ENCODE data around the gene TMEM269.
"Not testable (repeated sequence)": the region's sequence is repeated elsewhere in the genome, so short reads cannot be mapped to it uniquely, and the experiment has no call there.

TMEM269 gene

DNA sequence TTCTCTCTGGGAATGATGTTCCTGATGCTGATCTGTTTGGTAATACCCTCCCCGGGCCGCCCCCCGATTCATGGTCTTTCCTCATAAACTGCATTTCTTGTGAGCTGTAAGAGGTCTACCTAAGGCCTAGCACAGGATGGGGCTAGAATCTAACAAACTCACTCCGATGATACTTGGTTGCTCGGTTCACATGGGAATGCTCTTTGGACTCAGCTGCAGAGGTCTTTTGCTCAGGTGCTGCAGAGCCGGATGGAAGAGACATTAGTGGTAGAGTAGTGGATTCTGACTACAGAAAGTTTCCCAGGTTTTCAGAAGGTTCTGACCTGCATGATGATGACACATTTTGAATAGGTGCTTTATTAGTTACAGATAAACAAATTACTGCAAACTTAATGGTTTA lies 8.3 kb upstream of the TMEM269 start:
- DNase-seq (ENCODE audit: low read depth) = no peak

DNA sequence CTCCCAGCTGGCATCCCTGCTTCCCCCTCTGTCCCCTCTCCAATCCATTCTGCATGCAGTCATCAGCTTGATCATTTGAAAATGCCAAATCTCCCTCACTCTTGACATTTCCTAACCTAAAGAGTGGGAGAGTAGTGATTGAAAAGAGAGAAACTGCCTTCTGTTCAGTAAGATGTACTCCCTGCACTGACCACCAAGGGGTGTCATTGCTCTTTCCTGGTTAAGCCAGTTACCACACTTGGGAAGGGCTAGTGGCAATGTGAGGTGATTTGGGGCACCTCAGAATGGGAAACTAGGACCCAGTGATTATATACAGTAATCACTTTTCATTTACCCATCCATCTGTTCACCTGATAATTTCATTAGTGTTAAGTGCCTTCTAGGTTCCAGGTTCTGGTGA lies 6.9 kb upstream of the TMEM269 start:
- no peak for DNase-seq (ENCODE audit: low read depth)

DNA sequence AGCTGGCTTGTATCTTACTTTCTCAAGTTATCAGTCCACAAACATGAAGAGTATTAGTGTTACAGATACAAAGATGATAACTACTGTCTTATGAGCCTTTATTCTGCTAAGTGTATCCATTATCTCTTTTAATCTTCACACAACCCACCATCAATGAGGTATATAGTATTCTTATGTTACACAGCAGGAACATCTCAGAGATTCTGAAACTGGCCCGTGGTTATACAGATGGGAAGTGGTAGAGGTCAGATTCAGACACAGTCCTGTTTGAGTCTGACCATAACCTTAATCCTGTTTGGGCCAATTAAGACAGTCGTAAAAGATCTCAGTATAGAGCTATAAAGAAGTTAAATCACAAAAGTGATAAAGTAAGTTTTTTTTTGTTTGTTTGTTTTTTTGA lies 5.1 kb upstream of the TMEM269 start:
- no peak for DNase-seq (ENCODE audit: low read depth)

DNA sequence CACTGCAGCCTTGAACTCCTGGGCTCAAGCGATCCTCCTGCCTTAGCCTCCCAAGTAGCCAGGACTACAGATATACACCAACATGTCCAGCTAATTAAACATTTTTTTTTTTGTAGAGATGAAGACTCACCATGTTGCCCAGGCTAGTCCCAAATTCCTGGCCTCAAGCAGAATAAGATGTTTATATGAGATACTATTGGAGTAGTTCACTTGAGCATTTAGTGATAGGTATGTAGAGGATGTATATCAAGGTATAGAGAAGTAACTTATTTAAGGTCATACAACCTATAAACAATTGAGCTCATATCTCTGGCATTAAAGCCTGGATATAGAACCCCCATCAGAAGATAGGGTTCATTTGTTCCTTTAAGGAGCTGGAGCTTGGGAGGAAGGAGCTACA lies 4.6 kb upstream of the TMEM269 start:
- DNase-seq (ENCODE audit: low read depth) = no peak

DNA sequence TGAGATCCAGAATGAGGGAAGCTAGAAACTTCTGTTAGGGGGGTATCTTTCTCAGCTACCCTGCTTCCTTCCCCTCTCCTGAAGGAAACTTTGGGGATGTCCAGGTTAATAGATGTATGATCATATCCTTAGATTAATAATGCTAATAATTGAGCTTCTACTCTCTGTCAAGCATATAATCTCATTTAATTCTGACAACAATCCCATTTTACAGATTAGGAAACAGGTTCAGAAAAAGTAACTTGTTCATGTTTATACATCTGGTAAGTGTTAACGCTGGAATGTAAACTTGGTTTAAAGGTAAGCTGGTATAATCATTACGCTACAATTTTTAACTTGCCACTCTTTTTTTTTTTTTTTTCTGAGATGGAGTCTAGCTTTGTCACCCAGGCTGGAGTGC lies 1.7 kb upstream of the TMEM269 start:
- DNase-seq (ENCODE audit: low read depth) = no peak

DNA sequence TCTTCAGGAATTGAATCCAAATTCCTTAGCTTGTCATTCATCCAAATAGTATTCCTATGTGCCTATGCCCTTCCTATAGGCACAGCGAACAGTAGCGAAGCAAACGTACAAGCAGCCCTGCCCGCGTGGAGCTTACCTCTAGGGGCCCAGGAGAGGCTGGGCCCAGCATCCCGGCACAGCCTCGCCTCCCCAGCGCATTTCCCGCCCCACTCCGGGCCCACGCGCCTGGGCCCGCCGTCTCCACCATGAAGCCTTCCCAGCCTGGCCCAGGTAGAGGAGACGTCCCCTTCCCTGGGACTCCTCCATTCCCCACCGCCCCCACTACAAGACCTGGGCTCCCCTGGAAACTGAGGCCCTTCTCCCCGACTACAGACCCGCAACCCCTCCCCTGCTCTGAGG lies 245 bp upstream of the TMEM269 start:
- no peak for DNase-seq (ENCODE audit: low read depth)

DNA sequence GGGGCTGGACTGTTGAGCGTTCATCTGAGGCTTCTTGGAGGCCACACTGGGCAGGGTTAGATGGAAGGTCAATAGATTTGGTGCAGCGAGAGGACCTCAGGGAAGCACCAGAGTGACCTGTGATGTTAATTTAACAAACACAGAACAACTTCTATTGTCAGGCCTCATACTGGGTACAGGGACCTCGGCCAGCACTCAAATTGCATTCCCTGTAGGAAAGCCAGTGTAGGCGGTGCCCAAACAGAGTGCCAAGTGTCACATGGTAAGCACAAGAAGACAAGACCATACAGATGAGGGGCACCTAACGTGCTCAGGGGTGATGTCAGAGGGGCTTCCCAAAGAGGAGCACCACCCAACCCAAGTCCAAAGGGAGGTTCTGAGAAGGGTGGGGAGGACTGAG lies 1.3 kb downstream of the TMEM269 start:
- no peak for DNase-seq (ENCODE audit: low read depth)

DNA sequence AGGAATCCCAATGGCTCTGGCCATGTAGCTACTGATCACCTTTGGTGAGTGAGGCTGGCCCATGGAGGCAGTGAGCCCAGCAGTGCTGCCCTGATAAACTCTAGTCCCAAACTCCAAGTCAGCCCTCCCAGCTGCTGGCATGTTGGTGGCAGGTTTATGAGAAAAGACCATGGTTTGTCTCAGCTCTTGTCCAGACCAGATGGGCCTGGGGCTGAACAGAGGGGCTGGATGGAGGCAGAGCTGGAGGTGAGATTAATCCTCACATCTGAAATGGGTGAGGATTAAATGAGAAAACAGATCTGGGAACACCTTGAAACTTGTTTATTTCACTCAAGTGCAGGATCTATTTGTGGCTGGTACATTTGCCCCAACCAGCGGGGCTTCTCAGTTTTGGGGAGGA lies 3.2 kb downstream of the TMEM269 start:
- DNase-seq (ENCODE audit: low read depth) = no peak

DNA sequence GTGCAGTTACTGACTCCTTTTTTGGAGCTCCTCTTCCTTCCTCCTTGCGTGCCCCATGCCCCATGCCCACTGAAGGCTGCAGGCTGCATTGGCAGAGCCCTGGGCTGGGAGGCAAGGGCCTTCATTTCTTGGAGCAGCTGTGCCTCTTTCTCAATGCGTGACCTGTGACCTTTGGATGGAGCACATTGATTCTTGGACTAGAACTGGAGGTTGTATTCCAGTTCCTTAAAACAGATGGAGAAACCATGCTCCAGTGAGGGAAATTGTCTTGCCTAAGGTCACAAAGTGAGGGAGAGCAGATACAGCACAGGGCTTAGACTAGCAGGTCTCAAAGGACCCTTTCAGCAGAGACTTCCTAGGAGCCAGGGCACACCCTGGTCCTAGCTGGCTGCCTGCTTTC lies 9.0 kb downstream of the TMEM269 start:
- no peak for DNase-seq (ENCODE audit: low read depth)

DNA sequence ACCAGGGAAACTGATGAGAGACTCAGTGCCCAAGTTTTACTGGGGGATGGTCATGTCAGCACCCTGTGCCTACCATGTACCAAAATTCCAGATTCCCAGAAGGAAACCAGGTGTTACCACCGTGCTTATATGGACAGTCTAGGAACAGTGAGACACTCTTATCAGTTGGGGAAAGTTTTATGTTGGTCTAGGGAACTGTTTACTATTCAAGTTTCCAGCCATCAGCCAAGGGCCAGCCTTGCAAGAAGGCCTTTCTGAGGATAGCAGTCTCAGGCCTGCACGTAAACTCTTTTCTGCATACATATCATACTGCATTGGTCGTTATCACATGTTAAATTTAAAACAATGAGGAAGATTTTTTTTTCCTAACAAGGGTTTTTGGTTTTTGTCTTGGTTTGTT lies 12.6 kb downstream of the TMEM269 start:
- DNase-seq (ENCODE audit: low read depth) = no peak

DNA sequence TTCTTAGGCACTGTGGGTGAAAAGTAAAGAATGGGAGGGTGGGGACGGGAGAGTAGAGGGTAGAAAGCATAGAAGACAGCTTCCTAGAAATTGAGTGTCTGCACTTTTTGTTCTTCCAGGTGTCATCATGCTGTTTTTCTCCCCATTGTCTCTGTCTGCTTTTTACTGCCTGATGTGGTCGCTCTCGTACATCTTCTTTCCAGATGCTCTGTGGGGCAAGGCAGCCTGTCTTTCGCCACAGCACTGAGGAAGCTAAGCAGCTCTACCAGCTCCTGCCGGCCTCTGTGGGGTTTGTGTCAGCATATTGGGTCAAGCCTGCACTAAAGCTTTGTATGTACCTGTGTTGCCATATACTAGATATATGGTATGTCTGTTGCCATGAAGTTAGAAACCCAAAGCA lies 13.2 kb downstream of the TMEM269 start:
- no peak for DNase-seq (ENCODE audit: low read depth)

DNA sequence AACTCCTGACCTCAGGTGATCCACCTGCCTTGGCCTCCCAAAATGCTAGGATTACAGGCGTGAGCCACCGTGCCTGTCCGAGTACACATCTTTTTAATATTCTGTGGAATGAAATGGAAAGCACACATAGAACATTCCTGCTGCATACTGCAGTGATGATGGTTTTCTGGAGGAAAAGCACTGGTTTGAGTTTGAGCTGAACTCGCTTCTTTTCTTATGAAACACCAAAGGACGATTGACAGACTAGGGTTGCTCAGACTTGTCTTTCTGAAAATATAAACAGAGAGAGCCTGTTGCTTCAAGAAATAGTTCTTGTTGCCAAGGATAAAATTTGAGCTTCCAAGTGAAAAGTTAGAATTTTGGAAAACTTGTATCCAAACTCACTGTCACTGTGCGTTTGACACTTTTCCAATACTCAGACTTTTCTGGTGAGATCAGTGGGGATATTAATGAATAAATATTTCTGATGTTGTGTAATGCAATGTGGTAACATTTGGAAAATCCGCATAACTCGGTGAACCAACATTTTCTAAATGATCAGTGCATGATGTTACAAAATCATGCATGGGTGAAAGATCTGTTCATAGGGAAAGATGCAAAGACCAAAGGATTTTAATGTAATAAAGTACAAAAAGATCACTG lies 17.2 kb downstream of the TMEM269 start:
- no peak for DNase-seq (ENCODE audit: low read depth)

DNA sequence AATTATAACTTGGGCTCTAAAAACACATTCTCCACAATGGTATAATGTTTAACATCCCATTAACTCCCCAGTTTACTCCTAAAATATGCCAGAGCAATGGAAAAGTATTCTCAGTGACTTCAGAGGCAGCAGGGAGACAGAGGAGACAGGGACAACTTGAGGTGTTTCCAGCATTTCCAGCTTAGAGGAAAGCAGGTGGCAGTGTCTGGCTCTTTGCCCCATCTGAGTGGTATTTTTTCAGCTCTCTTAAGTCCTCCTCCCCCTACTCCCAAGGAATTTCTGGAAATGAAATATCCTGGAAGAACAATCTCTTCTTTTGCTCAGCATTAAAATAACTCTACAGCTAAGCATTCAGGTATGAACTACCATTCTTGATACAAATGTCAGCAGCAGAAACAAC lies 21.4 kb downstream of the TMEM269 start:
- no peak for DNase-seq (ENCODE audit: low read depth)

DNA sequence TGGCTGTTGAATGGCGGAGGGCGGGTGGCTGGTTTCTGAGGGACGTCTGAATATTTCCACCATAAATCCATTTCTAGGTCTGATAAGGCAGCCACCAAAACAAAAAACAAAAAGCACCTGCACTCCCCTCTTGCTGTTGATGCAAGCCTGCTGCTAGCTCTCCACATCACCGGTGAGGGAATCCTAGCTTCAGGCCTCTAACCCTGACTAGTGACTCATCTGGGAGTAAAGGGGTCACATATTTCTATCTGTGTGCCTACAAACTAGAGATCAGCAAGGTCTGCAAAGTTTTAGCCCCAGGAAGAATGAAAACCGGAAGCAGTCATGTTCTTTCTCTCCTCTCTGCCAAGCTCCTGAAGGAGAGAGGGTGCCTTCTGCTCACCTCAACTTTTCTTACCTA lies 21.8 kb downstream of the TMEM269 start:
- no peak for DNase-seq (ENCODE audit: low read depth)

DNA sequence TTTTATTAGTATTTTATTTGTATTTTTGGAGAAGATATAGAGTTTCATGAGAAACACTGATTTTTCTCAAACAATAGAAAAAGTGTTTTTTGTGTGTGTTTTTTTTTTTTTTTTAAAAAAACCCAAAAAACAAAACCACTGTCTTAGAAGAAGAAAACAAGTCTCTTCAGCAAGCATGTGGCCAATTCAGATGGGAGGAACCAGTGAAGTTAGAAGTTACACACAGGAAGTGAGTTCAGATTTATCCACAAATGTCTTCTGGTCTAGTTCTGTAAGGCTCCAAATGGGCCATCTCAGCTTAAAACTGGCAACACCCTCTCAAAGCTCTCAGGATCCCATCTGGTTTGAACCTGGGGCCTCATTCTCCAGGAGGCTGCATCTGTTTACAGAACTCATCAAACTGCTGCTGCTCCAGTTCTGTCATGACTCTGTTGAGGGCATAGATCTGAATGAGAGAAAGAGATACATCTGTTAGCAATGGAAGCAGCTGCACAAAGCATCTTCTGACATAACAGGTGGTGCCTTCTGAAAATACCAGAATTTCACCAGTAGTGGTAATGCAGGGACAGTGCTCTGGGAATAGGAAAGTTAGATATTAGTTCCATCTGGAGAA lies 22.4 kb downstream of the TMEM269 start:
- no peak for DNase-seq (ENCODE audit: low read depth)

DNA sequence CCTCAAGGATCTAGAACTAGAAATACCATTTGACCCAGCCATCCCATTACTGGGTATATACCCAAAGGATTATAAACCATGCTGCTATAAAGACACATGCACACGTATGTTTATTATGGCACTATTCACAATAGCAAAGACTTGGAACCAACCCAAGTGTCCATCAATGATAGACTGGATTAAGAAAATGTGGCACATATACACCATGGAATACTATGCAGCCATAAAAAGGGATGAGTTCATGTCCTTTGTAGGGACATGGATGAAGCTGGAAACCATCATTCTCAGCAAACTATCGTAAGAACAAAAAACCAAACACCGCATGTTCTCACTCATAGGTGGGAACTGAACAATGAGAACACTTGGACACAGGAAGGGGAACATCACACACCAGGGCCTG lies 30.0 kb downstream of the TMEM269 start:
- not testable (repeated sequence) for DNase-seq (ENCODE audit: low read depth)

DNA sequence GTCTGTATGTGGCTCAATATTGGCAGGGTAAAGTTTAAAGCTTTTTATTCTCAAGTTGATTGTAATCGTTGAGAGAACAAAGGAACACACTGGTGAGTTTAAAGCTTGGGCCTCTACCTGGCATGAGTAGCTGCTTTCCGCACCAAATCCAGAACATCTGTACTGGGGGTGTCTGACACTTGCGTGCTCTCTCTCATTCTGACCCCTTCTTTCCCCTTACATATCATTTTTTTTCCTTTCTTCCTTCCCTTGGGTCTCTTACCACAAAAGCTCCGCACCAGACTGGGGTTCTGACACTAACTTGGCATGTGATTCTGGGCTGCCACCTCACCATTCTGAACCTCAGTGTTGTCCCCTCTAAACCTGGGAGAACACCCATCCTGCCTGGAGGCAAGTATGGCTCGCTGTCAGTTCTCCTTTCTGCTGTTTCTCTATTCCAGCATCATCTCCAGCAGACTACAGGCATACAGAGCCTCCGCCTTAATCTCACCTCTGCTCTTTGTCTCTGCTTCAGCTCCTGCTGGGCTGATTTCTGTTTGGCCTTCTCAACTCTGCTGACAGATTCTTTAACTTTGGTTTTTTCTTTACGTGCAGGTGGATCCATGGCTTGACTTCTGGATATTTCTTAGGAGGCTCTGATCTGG lies 31.3 kb downstream of the TMEM269 start:
- DNase-seq (ENCODE audit: low read depth) = no peak

DNA sequence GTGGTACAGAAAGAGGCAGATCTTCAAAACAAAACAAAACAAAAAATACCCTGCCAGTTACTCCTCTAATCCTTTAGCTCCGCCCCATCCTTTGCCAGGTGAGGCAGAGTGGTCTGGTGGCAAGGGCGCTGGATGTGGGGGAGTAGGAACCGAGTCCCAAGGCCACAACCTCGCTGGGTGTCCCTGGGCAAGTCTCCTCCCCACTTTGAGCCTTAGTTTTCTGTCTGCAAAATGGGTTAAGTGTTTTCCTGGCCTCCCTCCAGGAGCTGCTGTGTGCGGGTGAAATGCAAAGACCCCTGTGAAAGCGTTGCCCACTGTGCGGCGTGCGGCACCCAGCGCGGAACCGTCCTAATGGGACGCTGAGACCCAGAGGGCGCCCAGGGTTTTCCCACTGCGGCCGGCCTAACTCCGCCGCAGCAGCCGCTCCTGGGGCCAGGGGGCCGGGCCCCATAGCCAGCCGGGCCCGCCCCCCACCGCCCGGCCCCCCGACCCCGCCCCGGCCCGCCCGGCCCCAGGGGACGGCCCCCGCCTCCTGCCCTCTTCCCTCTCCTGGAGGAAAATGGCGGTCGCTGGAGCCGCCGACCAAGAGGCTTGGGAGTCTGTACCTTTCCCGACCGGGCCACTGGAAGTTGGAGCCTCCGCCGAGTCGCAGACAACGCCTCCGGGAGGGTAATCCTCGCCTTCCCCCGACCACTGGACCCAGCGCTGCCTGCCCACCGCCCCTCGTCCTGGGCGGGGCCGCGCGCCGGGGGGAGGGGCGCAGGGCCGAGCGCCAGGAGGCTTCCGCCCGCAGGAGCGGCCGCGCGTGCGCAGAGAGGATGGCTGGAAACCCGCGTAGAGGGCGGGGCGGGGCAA lies 32.0 kb downstream of the TMEM269 start, which contains the start of the genes ERMAP and SVBP:
Gene ERMAP (plus strand): TSS at position 538 of the 855 bp plus-strand sequence. CDS start 13,327 bp downstream, outside the sequence.
Gene SVBP (minus strand): TSS at position 813 of the 855 bp plus-strand sequence. CDS start 853 bp downstream, outside the sequence.
- peak; percentile 93 for DNase-seq (ENCODE audit: low read depth)

DNA sequence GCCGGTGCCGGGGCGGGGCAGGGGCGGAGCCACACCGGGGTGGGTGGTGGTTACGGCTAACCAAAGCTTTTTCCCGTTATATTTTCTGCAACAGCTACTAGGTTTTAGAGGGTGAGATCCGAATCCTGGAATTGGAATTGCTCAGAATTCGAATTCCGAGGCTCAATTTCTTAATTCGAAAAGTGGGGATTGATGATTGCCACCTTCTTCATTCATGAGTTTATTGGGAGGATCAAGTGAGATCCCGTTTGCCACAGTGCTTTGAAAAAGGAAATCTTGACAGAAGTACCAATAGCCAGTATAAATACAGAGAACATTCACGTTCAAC lies 32.6 kb downstream of the TMEM269 start:
- DNase-seq (ENCODE audit: low read depth) = no peak

DNA sequence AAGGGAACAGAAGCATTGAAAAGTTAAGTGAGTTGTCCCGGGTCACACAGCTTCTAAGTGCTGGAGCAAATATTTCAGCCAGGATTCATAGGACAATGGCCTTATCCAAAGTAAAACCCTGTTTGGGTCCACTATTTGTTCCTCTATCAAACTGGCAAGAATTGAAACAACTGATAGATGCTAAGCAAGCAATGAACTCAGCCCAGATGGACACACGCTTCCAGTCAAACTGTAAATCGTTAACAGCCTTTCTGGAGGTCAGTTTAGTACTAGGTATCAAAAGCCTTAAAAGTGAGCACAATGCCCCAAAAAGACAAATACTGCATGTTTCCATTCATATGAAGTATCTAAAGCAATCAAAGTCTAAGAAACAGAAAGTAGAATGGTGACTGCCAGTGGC lies 33.2 kb downstream of the TMEM269 start:
- DNase-seq (ENCODE audit: low read depth) = no peak

DNA sequence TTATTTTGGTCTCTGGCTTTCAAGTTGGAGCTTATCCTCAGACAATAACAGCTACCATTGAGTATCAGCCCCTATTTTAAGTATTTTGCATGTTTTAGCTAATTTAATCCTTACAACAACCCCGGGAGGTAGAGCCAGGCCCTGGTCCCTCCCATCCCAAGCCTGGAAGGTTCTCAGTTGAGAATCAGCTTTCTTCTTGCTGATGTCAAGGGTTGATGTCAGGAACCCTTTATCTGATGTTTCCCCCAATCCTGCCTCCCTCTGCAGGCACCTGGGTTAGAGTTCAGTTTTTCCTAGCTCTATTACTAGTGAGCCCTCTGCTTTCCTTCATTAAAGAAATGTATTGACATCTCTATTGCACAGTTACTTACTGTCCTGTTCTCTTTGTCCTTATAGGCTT lies 36.0 kb downstream of the TMEM269 start:
- DNase-seq (ENCODE audit: low read depth) = no peak

DNA sequence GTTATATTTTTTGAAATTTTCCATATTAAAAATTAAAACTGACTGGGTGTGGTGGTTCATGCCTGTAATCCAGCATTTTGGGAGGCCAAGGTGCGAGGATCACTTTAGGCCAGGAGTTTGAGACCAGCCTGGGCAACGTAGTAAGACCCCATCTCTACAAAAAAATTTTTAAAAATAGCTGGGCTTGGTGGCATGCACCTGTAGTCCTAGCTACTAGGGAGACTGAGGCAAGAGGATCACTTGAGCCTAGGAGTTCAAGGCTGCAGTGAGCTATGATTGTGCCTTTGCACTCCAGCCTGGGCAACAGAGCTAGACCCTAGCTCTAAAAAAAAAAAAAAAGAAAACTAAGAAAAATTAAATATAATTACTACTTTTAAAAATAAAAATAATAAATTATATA lies 36.9 kb downstream of the TMEM269 start:
- DNase-seq (ENCODE audit: low read depth) = no peak
